HepG2 (cell line): ENCODE data around the gene ADAM15. TPM values are rescaled to one million over a fixed set of nuclear protein-coding genes. Genes with fewer than 3 reads are reported as not detected.

Experiments used
- ATAC-seq: fragments of 200-7000 bp; cut with Tn5 transposase; 3 replicates; pipeline ENCODE4 v1.9.1; 2020; ENCODE audit warnings: mild to moderate bottlenecking, moderate library complexity
- BruUV-seq: library from RNA; stranded (reverse); fragments of 400-500 nt; replicated peaks from 2 replicates; lab custom pipeline; 2021; lab: Mats Ljungman, UMichigan
- CTCF ChIA-PET: fragments of 300-600 bp; formaldehyde crosslinking; extraction: SDS; loops from one replicate; lab custom pipeline; 2021; ENCODE audit warnings: low total read pairs, inconsistent platforms, low intra/inter-chr PET ratio; lab: Yijun Ruan, JAX
- POLR2A ChIA-PET: fragments of 350-600 bp; sonication (Branson Sonifier 250); formaldehyde crosslinking; loops from one replicate; lab custom pipeline; 2020; ENCODE audit warnings: antibody characterized with exemption, inconsistent platforms; lab: Yijun Ruan, JAX
- DNase-seq: peaks from one replicate; pipeline ENCODE4 v3.0.0-alpha.2; 2015; ENCODE audit warnings: low spot score
- FAIRE-seq: peaks from 3 replicates; lab custom pipeline; 2011; peaks lifted over from hg19 to GRCh38; lab: Jason Lieb, UNC
- H2AFZ ChIP-seq: one replicate; pipeline ENCODE4 v1.6.1; 2011; ENCODE audit warnings: low read length, inconsistent platforms
- H3K27ac ChIP-seq: fragments of 300-600 bp; 3 replicates; pipeline ENCODE4 v1.8.0; 2011; ENCODE audit warnings: mixed run types, mild to moderate bottlenecking, mixed read lengths, low read length, inconsistent platforms; ENCODE audit not compliant: insufficient read depth; ENCODE audit errors: extremely low read length
- H3K27me3 ChIP-seq, 2 experiments: fragments of 200-600 bp in 1 of 2; 2 replicates in 1 of 2; 3 replicates in 1 of 2; pipeline versions ENCODE4 v1.6.0 to v1.8.0; 2011; ENCODE audit warnings: low read length in 2 of 2, mild to moderate bottlenecking in 2 of 2, moderate library complexity in 2 of 2, inconsistent platforms in 1 of 2; ENCODE audit not compliant: insufficient read depth in 2 of 2, control insufficient read depth in 1 of 2
- H3K36me3 ChIP-seq, 2 experiments: fragments of 200-600 bp in 1 of 2; replicated peaks in 1 of 2; 2 replicates in 1 of 2; 3 replicates in 1 of 2; pipeline versions ENCODE4 v1.5.1 to v1.8.0; 2011; ENCODE audit warnings: low read length in 2 of 2, inconsistent platforms in 1 of 2; ENCODE audit not compliant: insufficient read depth in 2 of 2, control insufficient read depth in 1 of 2
- H3K4me1 ChIP-seq: 2 replicates; pipeline ENCODE4 v1.5.1; 2012; ENCODE audit warnings: low read length, inconsistent platforms; ENCODE audit not compliant: insufficient read depth
- H3K4me2 ChIP-seq: 2 replicates; pipeline ENCODE4 v1.6.0; 2011; ENCODE audit warnings: low read depth, low read length, inconsistent platforms
- H3K4me3 ChIP-seq, 3 experiments: fragments of 200-600 bp in 1 of 3; sonication (generic), shearing (Covaris generic) in 1 of 3; replicated peaks in 1 of 3; 2 replicates each; pipeline ENCODE4 v1.5.1; 2011 to 2016; ENCODE audit warnings: low read length in 3 of 3, inconsistent platforms in 2 of 3, low read depth in 2 of 3, mild to moderate bottlenecking in 2 of 3, control low read depth in 1 of 3, mixed read lengths in 1 of 3; ENCODE audit not compliant: insufficient read depth in 1 of 3
- H3K79me2 ChIP-seq: one replicate; pipeline ENCODE4 v1.6.1; 2011; ENCODE audit warnings: low read length, inconsistent platforms; ENCODE audit not compliant: insufficient read depth
- H3K9ac ChIP-seq: 2 replicates; pipeline ENCODE4 v1.6.0; 2011; ENCODE audit warnings: mild to moderate bottlenecking, low read depth, low read length, inconsistent platforms; ENCODE audit not compliant: insufficient read depth
- H3K9me3 ChIP-seq: 2 replicates; pipeline ENCODE4 v1.5.1; 2012; ENCODE audit warnings: mild to moderate bottlenecking, low read length
- H4K20me1 ChIP-seq: 2 replicates; pipeline ENCODE4 v1.6.0; 2011; ENCODE audit warnings: inconsistent platforms, mild to moderate bottlenecking, low read length, moderate library complexity; ENCODE audit not compliant: insufficient read depth
- GABPB1 ChIP-seq: IDR thresholded peaks from 2 replicates; pipeline ENCODE4 v1.6.1; 2016; ENCODE audit warnings: mild to moderate bottlenecking, missing genetic modification reagents, moderate library complexity, missing compliant biosample characterization
- HNF4G ChIP-seq, 2 experiments: sonication (generic) in 1 of 2; formaldehyde crosslinking in 1 of 2; IDR thresholded peaks; 2 replicates each; pipeline versions ENCODE4 v1.4.0 to v1.6.1; 2011 to 2020; ENCODE audit warnings: borderline replicate concordance in 2 of 2, low read depth in 2 of 2, mild to moderate bottlenecking in 2 of 2, low read length in 1 of 2, missing genetic modification reagents in 1 of 2, moderate library complexity in 1 of 2
- HNRNPLL ChIP-seq: fragments of 200-400 bp; formaldehyde crosslinking; IDR thresholded peaks from 2 replicates; pipeline ENCODE4 v1.6.1; 2017; ENCODE audit warnings: mild to moderate bottlenecking, low read depth, low read length; ENCODE audit not compliant: poor library complexity, severe bottlenecking
- KLF6 ChIP-seq: IDR thresholded peaks from 2 replicates; pipeline ENCODE4 v1.8.0; 2016; ENCODE audit warnings: missing biosample characterization, missing genetic modification reagents
- NR3C1 ChIP-seq: sonication (generic); formaldehyde crosslinking; IDR thresholded peaks from 2 replicates; pipeline ENCODE4 v1.4.0; 2020; ENCODE audit warnings: missing genetic modification reagents
- PAWR ChIP-seq: sonication (generic); formaldehyde crosslinking; IDR thresholded peaks from 2 replicates; pipeline ENCODE4 v1.4.0; 2020; ENCODE audit warnings: missing genetic modification reagents, mild to moderate bottlenecking, borderline replicate concordance
- SRY ChIP-seq: sonication (generic); formaldehyde crosslinking; IDR thresholded peaks from 2 replicates; pipeline ENCODE4 v1.8.0; 2022; ENCODE audit warnings: mild to moderate bottlenecking, missing genetic modification reagents
- TBX2 ChIP-seq: sonication (generic); formaldehyde crosslinking; IDR thresholded peaks from 2 replicates; pipeline ENCODE4 v1.5.0; 2020; ENCODE audit warnings: missing genetic modification reagents, mild to moderate bottlenecking, borderline replicate concordance
- TCF12 ChIP-seq, 2 experiments: fragments of 450-650 bp in 1 of 2; sonication (generic) in 1 of 2; formaldehyde crosslinking in 1 of 2; IDR thresholded peaks; 2 replicates each; pipeline versions ENCODE4 v1.6.1 to v1.8.0; 2017 to 2022; ENCODE audit warnings: antibody characterized with exemption in 1 of 2, mild to moderate bottlenecking in 1 of 2, missing genetic modification reagents in 1 of 2, moderate library complexity in 1 of 2
- ZBTB1 ChIP-seq: sonication (generic); formaldehyde crosslinking; IDR thresholded peaks from 2 replicates; pipeline ENCODE4 v1.4.0; 2020; ENCODE audit warnings: missing genetic modification reagents, borderline replicate concordance
- ZBTB38 ChIP-seq: sonication (generic); formaldehyde crosslinking; IDR thresholded peaks from 2 replicates; pipeline ENCODE4 v1.5.1; 2020; ENCODE audit warnings: mild to moderate bottlenecking, missing genetic modification reagents
- ZNF24 ChIP-seq: fragments of 450-650 bp; IDR thresholded peaks from 2 replicates; pipeline ENCODE4 v1.6.1; 2017; ENCODE audit warnings: antibody characterized with exemption, mild to moderate bottlenecking
- ZNF260 ChIP-seq: sonication (generic); formaldehyde crosslinking; IDR thresholded peaks from 2 replicates; pipeline ENCODE4 v1.4.0; 2020; ENCODE audit warnings: missing genetic modification reagents, low read depth, mild to moderate bottlenecking, borderline replicate concordance
- ZNF3 ChIP-seq: IDR thresholded peaks from 2 replicates; pipeline ENCODE4 v1.7.0; 2017; ENCODE audit warnings: inconsistent platforms
- WGBS: methylation state at CpG from one replicate; pipeline ENCODE4 v1.1.6; 2017; ENCODE audit warnings: low lambda C conversion rate; 5-methylcytosine and 5-hydroxymethylcytosine counted together
- in situ Hi-C: cut with HindIII; loops from 2 replicates; pipeline ENCODE4 v1.10.0; 2017; ENCODE audit warnings: low pct_unique_long_range_greater_than_20kb; ENCODE audit not compliant: extremely low pct_ligation_motif_present
- intact Hi-C: fragments of 100-400 bp; cut with micrococcal nuclease; formaldehyde crosslinking; loops from one replicate; pipeline ENCODE4 v1.10.0; 2022; ENCODE audit not compliant: unreplicated experiment
- polyA plus RNA-seq, 8 experiments: library from polyadenylated mRNA; depleted of rRNA in 3 of 8; stranded (reverse) in 7 of 8; unstranded in 1 of 8; fragments of >200 nt; fragmentation: Illumina TruSeq in 4 of 8; extraction: Trizol in 4 of 8; gene quantifications; 2 replicates each; pipeline versions ENCODE4 v1.2.1 to v1.2.3, GENCODE V29; 2011 to 2016; ENCODE audit warnings: low read depth in 4 of 8, missing spikeins in 1 of 8, mixed read lengths in 1 of 8; ENCODE audit not compliant: insufficient read depth in 1 of 8
- total RNA-seq, 5 experiments: library from RNA; depleted of rRNA; stranded (reverse); fragments of >200 nt; fragmentation: Illumina TruSeq; extraction: Trizol; gene quantifications; 2 replicates each; pipeline ENCODE4 v1.2.3, GENCODE V29; 2016; ENCODE audit warnings: low read depth in 1 of 5
- TF ChIP-seq, protein P1 (sequence below): sonication (generic); formaldehyde crosslinking; IDR thresholded peaks from 2 replicates; pipeline ENCODE4 v1.4.0; 2020; ENCODE audit warnings: missing genetic modification reagents
- TF ChIP-seq, protein P2 (sequence below): sonication (generic); formaldehyde crosslinking; IDR thresholded peaks from 2 replicates; pipeline ENCODE4 v1.5.1; 2020; ENCODE audit warnings: missing genetic modification reagents, mild to moderate bottlenecking, borderline replicate concordance
- TF ChIP-seq, protein P3 (sequence below): IDR thresholded peaks from 2 replicates; pipeline ENCODE4 v1.6.1; 2016; ENCODE audit warnings: missing compliant biosample characterization, missing genetic modification reagents, borderline replicate concordance

The ADAM15 gene
- total and polyA plus RNA-seq, 2 of the 13 experiments (the other 11 are each of a cell fraction or from before 2014, with no cell fraction given): 17.9 to 25.6 TPM

DNA sequence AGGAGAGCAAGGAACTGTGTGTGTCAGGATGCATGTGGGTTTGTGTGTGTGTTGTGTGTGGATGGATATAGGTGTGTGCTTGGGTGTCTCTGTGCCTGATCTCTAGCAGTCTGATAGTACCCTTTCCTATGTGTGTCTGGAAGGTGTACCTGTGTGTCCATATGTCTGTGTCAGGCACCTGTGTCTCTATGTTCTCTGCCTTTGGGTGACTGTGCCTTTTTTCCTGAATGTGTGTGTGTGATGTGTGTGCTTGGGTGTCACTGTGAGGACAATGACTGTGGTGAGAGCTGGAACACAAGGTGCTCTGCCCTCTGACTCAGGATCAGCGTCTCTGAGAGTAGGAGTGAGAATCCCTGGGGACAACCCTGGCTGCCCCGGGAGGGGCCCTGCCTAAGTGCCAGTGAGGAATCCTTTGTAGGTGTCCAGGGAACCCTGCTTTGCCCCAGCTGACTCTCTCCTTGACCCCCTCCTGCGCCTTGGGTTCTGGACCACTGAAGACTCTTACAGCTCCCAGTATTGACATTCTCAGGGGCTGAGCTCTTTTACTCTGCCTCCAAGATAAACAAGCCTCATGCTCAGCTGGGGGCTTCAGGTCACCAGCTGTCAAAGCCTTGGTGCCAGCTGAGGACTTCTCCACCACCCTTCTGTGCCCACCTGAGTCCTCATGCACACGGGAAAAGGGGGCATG lies 26.8 kb downstream of the ADAM15 start (continued):
- no peak for TF ChIP-seq TBX2 (CRISPR knock-in tag)

DNA sequence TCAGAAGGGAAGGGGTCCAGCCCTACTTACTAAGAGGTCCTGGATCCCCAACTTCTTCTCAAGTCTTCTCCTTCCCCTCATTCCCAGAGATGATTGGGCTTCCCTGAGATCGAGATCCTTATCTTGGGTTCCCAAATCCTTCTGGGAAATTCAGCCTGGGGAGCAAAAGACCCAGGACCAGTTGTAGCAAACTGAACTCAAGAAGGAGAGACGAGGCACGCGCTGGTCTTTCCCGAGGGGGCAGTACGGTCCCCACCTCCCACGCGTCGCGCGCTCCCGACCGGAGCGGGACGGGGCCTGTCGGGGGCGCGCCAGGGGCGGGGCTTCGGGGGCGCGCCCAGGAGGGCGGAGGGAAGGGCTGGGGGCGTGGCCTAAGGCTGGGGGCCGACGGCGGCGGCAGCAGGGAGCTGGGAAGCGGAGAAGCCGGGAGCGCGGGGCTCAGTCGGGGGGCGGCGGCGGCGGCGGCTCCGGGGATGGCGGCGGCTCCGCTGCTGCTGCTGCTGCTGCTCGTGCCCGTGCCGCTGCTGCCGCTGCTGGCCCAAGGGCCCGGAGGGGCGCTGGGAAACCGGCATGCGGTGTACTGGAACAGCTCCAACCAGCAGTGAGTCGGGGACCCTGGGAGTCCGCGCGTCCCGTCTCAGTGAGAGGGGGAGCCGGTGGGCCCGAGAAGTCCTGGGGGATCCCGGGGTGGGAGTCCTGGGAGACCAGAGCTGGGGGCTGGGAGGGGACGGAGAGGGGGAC lies 27.5 kb downstream of the ADAM15 start, which contains the start of gene EFNA3:
EFNA3 (plus strand) TSS at position 369 of the 741 bp plus-strand sequence; CDS start at position 474, 105 bp downstream.
- H2AFZ ChIP-seq: no peak within 1 kb of the TSS
- intact Hi-C loops: no loop called here
- peak within 1 kb of the TSS; percentile 41 to 70 (median 50) for H3K4me3 ChIP-seq
- CTCF ChIA-PET: no interaction called here
- DNase-seq (no peak), FAIRE-seq (no peak), ATAC-seq (peak; percentile 17)
- no peak within 1 kb of the TSS for H3K27ac ChIP-seq
- no peaks in the 10 kb centered on the region for H3K36me3 ChIP-seq
- H4K20me1 ChIP-seq: peaks cover 4% of the 10 kb centered on the region; the same call in 1 of the 2 replicates
- POLR2A ChIA-PET: interaction anchor here (2.3 kb wide), 1 partner anchor 15 kb away, joined by 10 read pairs; the partner anchor contains the start of gene EFNA4
- H3K4me2 ChIP-seq: peak within 1 kb of the TSS; percentile 90
- peaks cover 26 to 92% of the 10 kb centered on the region in 2 experiments for H3K27me3 ChIP-seq
- 1% methylated on average over 22 of the region's 59 CpGs for WGBS
- no peaks in the 10 kb centered on the region for H3K79me2 ChIP-seq
- peaks cover 58% of the 10 kb centered on the region for H3K4me1 ChIP-seq
- 0 out of 2 replicates have a peak within 1 kb of the TSS, but pooled peaks have one; percentile 15 for H3K9ac ChIP-seq
- in situ Hi-C loops: no loop called here
- BruUV-seq: no TSS peak
- no peaks in the 10 kb centered on the region for H3K9me3 ChIP-seq
- no peak for TF ChIP-seq KLF6
- peak; percentile 31; the same call in 1 of the 2 replicates for TF ChIP-seq ZBTB38 (CRISPR knock-in tag)
- TF ChIP-seq ZNF24: no peak
- no peak for TF ChIP-seq HNF4G (IDR thresholded peaks at IDR 0.05; ENCODE audit: borderline replicate concordance, low read depth, low read length)
- TF ChIP-seq HNF4G (CRISPR knock-in tag; IDR thresholded peaks at IDR 0.05; ENCODE audit: borderline replicate concordance, low read depth): no peak
- TF ChIP-seq, protein P1, sequence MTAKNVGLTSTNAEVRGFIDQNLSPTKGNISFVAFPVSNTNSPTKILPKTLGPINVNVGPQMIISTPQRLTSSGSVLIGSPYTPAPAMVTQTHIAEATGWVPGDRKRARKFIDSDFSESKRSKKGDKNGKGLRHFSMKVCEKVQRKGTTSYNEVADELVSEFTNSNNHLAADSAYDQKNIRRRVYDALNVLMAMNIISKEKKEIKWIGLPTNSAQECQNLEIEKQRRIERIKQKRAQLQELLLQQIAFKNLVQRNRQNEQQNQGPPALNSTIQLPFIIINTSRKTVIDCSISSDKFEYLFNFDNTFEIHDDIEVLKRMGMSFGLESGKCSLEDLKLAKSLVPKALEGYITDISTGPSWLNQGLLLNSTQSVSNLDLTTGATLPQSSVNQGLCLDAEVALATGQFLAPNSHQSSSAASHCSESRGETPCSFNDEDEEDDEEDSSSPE (CRISPR knock-in tag): no peak
- no peak for TF ChIP-seq ZNF3 (CRISPR knock-in tag)
- no peak for TF ChIP-seq PAWR
- TF ChIP-seq, protein P2, sequence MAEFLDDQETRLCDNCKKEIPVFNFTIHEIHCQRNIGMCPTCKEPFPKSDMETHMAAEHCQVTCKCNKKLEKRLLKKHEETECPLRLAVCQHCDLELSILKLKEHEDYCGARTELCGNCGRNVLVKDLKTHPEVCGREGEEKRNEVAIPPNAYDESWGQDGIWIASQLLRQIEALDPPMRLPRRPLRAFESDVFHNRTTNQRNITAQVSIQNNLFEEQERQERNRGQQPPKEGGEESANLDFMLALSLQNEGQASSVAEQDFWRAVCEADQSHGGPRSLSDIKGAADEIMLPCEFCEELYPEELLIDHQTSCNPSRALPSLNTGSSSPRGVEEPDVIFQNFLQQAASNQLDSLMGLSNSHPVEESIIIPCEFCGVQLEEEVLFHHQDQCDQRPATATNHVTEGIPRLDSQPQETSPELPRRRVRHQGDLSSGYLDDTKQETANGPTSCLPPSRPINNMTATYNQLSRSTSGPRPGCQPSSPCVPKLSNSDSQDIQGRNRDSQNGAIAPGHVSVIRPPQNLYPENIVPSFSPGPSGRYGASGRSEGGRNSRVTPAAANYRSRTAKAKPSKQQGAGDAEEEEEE (CRISPR knock-in tag): no peak
- no peak for TF ChIP-seq SRY (CRISPR knock-in tag)
- peak; percentile 33; the same call in 1 of the 2 replicates for TF ChIP-seq GABPB1 (CRISPR knock-in tag)
- TF ChIP-seq, protein P3, sequence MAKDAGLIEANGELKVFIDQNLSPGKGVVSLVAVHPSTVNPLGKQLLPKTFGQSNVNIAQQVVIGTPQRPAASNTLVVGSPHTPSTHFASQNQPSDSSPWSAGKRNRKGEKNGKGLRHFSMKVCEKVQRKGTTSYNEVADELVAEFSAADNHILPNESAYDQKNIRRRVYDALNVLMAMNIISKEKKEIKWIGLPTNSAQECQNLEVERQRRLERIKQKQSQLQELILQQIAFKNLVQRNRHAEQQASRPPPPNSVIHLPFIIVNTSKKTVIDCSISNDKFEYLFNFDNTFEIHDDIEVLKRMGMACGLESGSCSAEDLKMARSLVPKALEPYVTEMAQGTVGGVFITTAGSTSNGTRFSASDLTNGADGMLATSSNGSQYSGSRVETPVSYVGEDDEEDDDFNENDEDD (CRISPR knock-in tag): no peak
- no peak for TF ChIP-seq ZNF260 (CRISPR knock-in tag)
- no peak for TF ChIP-seq NR3C1 (CRISPR knock-in tag)
- TF ChIP-seq TCF12 (IDR thresholded peaks at IDR 0.05): no peak
- no peak for TF ChIP-seq TCF12 (CRISPR knock-in tag; IDR thresholded peaks at IDR 0.05)
- TF ChIP-seq ZBTB1 (CRISPR knock-in tag): no peak
- TF ChIP-seq HNRNPLL: no peak
